ENCODE measurements around the gene SEMA3A.

Gene SEMA3A

DNA sequence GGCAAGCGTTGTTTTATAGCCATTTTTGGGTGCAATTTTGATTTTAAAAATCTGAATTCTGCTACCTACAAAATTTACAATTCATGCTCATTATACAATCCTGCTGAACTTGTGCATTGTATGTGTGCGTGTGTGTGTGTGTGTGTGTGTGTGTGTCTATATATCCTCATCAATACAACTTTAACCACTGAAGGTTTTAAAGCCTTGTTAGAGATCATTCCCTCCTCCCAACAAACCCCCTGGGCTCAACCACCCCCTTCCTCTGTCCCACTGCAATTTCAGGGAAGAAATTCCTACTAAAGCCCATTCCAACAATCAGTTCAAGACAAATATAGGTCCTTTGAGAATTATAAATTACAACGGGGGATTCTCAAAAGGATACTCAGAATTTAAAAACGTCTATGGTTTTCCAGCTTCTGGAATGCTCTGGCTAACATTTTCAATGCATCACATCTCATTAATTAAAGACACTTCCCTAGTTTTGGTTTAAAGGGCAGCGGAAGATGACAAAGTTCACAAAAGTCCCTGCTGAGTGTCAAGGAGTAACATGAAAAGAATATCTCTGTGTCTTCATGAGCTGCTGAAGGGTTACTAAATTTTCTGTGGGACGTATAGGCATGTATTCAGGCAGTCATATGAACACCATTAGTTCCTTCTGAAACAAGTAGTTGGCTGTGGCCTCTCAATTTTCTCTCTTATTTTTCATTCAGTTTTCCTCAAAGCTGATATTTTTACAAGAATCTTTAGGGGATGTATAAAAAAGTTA is 889 bp upstream of the SEMA3A start:
- DNase-seq (ENCODE audit: low spot score), result no peak

DNA sequence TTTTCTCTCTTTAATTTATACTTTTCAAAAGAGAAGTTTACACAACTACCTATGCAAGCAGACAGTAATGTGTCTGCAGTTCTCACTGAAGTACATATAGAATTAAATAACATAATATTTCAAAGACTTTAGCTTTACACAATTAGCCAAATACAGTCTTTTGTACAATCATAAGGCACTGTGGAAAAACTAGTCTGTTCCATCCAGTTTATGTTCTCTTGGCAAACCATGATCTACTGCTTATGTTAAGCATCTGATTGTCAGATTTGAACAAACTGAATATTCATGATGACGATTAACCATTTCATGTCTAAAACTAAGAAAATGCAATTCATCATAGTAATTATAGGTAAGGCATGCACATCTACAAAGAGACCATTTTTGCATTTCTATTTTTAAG is 842 bp downstream of the SEMA3A start:
- no peak for DNase-seq (ENCODE audit: low spot score)

GRCh38 chr7:84191842-84192241 is 2.7 kb downstream of the SEMA3A start:
- no peak for DNase-seq (ENCODE audit: low spot score)

DNA sequence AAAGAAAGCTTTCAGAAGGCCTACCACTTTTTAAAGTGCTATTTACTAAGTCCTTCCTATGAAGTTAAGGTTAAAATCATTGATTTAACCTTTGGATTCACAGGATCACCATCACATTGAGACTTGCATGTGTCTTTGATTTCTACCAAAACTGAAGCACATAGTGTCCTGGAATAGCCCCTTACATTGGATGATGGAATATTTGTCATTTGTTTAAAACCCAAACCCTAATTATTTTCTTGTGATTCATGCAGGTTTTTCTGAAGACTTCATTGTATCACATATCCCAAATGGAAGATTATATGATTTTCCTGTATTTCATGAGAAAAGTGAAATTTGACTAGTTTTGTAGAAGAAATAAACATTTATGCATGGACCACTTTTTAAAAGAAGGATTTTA is 3.3 kb downstream of the SEMA3A start:
- DNase-seq (ENCODE audit: low spot score), result no peak

- DNase-seq (ENCODE audit: low spot score), result no peak
Observed at GRCh38 chr7:84190016-84190705, 4.4 kb downstream of the SEMA3A start.

GRCh38 chr7:84188786-84189405 is 5.7 kb downstream of the SEMA3A start:
- no peak for DNase-seq (ENCODE audit: low spot score)

GRCh38 chr7:84187813-84188510 is 6.6 kb downstream of the SEMA3A start:
- no peak for DNase-seq (ENCODE audit: low spot score)

DNA sequence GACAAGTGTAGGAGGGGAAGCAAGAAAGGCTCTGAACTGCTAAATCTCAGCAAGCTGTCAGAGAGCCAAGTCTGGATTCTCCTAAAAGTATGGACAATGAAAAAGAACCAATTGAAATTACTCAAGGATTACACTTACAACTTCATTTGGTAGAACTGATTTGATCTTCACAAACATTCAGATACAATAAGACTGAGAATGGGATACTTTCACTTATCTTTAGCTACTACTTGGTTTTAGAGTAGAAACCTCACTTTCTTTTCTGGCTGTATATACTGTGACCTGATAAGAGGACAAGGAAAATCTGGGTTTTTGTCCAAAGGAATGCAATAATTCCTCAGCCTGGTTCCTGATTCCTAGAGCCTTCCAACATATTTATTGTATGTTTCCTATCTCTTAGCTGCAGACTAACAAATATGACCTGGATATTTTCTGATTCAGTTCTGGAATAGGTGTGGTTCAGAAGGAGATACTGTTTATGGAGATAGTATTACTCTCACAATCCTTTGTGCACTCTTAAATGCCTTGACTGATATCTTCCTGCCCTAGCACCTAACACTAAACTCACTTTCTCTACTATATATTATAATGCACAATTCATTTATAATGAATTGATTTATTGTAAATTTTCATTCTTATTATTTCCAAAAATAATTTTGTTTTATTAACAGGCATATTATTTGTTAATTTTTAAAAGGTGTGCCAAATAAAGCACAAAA is 7.3 kb downstream of the SEMA3A start:
- DNase-seq (ENCODE audit: low spot score), result no peak

- no peak for DNase-seq (ENCODE audit: low spot score)
Observed at GRCh38 chr7:84183741-84184140, 10.8 kb downstream of the SEMA3A start.

GRCh38 chr7:84182301-84182700 is 12.3 kb downstream of the SEMA3A start:
- no peak for DNase-seq (ENCODE audit: low spot score)

DNA sequence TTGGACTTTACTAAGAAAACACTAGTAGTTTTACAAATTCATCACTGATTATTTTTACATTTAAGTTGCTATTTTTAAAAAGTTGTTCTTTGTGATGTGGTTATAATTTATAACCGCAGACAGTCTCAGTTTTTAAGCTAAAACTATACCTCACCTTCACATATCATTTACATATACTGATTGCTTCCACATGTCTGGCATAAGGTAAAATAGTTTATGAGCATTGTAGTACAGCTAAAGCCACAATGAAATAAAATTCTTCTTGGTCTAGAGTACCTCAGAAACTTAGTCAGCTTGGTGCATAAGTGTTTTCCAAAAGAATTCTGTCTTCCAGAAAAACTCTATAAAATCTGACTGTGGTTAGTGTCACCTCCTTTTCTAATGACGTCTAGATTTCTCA is 13.0 kb downstream of the SEMA3A start:
- DNase-seq (ENCODE audit: low spot score), result no peak

DNA sequence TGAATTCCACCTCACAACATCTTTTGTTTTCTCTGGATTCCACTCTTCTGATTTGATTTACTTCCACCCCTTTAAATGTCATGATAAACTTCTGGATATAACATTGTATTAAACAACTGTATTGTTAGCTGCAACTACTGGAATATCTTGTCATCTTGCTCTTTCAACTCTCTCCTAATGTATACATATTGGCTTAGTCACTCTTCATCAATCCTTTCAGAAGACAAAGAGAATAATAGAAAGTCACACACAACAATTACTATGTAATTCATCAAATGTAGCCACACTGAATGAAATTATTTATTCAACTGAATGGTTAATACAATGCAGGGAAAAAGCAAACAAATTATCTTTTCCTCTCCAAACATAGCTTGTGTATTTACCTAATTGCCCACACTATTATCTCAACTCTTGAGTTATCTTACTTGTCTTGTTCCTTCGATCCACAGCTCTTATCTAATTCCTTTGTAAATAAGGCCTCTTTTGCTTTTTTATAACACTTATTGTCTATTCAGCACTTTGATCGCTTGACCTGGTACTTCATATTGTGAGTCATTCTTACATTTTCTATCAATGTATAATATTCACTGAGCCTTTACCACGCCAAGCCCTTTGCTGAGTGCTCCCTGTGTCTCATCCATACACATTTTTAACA is 16.7 kb downstream of the SEMA3A start:
- no peak for DNase-seq (ENCODE audit: low spot score)

DNA sequence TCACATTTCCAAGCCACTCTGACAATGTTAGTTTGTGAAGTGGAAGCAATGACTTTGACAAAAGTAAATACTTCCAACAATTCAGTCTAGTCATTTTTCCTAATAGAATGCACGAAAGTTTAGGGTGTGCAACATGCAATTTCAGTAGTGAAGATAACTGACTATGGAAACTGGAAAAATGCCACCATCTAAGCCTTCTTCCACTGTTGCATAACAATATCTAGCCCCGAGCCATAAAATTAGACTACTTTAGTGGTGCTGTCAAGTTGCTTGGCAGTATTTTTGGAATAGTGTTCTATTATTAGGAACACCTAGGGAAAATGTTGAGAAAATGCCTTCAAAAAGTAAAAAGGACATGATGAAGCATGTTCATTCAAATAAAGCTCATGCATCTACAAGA is 17.9 kb downstream of the SEMA3A start:
- DNase-seq (ENCODE audit: low spot score), result no peak

- DNase-seq (ENCODE audit: low spot score), result no peak
Observed at GRCh38 chr7:84175461-84175860, 19.1 kb downstream of the SEMA3A start.

DNA sequence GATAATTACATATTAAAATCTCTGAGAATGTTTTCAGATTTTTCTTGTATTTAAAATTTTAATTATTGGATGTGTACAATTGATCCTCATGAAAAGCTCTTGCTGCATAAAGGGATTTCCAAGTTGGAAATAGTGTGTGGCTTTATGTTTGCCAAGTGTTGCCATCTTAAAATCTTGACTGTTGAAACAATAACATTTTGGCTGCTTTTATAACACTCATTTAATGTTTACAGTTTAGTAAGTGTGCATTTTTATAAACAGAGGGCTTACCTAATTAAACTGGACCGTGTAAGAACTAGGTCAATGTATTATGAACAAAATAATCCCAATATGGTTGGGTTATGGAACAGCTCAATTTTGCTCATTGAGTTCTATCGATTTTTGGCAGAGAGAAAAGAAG is 23.9 kb downstream of the SEMA3A start:
- no peak for DNase-seq (ENCODE audit: low spot score)

DNA sequence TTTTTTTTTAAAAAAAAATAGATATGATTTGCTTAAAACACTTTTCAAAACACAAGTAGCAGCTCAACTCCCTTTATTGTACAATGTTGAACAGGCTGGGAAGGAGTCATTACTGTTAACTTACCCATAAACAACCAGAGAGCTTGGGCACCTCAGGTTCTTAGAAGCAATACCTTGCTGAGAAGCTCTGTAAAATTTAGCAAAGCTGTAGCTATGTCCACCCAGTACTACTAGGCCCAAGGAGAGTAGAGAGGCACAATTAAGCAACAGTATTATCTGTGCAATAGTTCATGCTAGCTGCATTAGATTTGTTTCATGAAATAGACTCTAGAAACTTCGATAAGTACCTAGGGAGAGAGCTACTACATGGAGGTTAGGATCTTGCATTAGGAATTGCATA is 32.0 kb downstream of the SEMA3A start:
- no peak for DNase-seq (ENCODE audit: low spot score)

DNA sequence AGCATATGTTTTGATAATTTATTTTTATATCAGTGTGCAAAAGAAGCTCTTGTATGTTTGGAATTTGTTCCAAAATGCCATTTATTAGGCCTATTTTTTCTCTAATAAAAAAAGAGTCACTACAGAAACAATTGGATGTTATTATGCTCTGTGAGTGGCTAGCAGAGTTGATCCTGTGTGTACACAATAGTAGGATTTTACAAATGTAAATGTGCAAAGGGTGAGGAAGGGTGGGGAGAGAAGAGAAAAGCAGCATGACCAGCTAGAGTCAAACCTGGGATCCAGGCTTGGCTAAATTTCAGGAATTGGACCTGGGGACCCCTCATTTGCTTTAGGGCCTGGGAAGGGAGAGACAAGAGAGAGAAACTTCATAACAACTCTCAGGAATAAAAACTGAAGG is 32.5 kb downstream of the SEMA3A start:
- no peak for DNase-seq (ENCODE audit: low spot score)

- DNase-seq (ENCODE audit: low spot score), result no peak
Observed at GRCh38 chr7:84161398-84161797, 33.2 kb downstream of the SEMA3A start.

GRCh38 chr7:84159435-84159834 is 35.2 kb downstream of the SEMA3A start:
- DNase-seq (ENCODE audit: low spot score), result no peak

GRCh38 chr7:84157171-84157570 is 37.4 kb downstream of the SEMA3A start:
- no peak for DNase-seq (ENCODE audit: low spot score)

DNA sequence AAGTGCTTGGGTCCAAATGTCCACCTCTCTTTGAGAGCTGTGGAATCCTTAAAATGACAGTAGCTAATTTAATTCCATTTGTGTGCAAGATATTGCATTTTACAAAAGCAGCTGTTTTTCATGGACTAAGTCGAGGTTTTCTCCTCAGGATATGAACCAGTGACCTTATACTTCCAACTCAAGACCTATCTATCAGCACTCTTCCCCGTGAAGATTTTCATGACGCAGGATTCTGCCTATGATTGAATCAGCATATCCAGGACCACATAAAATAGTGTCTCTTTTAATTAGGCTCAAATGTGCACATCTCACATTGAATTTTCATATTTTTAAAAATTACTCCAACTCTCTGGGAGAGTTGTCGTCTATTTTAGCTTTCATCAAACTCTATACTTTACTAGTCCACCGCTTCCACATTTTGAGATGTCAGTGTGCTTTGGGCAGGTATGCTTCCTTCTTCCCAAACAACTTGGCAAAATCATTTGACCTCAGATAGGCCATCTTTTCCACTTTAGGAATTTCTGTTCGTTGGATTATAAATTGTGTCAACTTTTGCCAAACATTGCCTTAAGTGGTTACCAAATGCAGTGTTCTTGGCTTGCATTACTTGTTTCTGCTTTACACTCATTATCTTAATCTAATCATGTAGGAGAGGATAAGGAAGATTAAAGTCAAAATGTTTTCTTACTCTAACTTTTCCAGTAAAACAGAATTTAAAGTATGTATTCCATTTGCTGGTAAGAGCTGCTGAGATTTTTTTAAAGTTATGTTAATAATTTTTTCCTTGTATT is 39.4 kb downstream of the SEMA3A start:
- DNase-seq (ENCODE audit: low spot score), result no peak
